Islet of Langerhans (tissue), 1 donor: ENCODE measurements around the gene CD52.

ENCODE experiments used
- FAIRE-seq: peaks from one replicate; lab custom pipeline; 2011; peaks lifted over from hg19 to GRCh38; lab: Jason Lieb, UNC

Gene CD52

GRCh38 chr1:26317612-26318337 is at the start of gene CD52:
Gene CD52, plus strand, starts transcription at chr1:26317958. Its CDS starts 60 bp downstream, at chr1:26318018.
- no peak for FAIRE-seq

DNA sequence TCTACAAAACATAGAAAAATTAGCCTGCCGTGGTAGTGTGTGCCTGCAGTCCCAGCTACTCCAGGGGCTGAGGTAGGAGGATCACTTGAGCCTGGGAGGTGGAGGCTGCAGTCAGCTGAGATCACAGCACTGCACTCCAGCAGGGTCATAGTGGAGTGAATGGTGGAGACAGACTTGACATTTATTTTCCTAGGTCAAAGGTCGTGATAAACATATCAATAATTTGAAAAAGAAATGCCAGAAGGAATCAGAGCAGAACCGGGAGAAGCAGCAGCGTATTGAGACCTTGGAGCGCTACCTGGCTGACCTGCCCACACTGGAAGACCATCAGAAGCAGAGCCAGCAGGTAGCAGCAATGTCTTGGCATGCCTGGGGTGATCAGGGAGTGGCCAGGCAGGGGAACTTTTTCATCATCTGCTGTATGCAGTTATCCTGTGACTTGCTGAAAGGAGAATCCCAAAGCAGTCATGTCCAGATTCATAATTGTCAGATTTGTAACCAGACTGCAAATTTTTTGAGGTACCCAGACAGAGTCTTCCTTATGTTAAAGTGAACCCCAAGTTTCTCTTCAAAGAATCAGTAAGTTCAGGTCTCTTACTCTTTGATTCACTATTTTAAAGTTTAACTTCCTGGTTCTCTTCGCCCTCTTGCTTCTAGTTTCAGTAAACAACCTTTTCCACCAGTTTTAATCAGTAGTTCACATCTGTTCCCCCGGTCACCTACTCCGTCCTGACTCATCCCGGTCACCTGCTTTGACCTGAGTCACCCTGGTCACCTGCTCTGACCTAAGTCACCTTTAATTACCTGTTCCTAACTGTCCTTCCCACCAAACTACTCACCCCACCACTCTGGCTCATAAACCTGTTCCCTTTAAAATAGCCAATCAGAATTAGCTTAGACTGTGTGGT is 49.2 kb upstream of the CD52 start:
- FAIRE-seq = no peak

GRCh38 chr1:26269198-26269550 is 48.6 kb upstream of the CD52 start:
- FAIRE-seq = no peak

DNA sequence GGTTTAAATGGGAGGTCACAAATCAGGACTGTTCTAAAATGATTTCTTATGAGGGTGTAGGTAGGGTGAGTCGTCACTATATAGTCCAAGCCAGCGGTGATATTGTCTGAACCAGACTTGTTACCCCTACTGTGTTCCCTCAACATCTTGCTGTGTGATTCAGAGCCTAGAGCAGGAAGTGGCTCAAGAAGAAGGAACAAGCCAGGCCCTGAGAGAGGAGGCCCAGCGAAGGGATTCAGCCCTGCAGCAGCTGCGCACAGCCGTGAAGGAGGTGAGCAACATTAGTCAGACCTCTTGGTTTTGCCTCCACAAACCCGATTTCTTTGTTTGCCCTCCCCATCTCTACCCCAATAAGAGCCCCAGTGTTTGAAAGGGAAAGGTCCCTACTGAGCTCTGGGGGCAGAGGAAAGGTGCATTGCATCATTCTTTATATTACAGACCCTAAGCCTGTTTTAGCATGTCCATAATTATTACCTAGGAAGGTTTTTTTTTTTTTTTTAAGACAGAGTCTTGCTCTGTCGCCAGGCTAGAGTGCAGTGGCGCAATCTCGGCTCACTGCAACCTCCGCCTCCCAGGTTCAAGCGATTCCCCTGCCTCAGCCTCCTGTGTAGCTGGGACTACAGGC is 42.8 kb upstream of the CD52 start:
- no peak for FAIRE-seq

GRCh38 chr1:26275580-26276431 is 42.0 kb upstream of the CD52 start:
- no peak for FAIRE-seq

- no peak for FAIRE-seq
Observed at GRCh38 chr1:26276432-26276838, 41.3 kb upstream of the CD52 start.

DNA sequence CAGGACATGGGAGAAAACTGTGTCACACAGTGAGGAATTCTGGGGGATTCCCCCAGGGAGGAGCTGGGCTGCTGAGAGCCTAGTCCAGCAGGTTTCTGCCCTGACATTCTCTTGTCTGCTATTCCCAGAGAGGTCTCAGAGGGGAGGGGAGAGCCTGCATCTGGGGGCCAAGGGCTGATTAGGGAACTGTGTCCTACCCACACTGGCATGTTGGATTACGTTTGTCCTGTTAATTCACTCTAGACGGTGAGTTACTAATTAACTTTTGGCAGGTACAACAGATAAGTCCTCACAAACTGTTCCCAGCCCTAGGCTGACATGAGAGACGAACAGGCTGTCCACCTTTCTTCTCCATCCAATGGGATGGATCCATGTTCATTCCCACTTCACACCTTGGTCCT is 40.5 kb upstream of the CD52 start:
- FAIRE-seq = no peak

- FAIRE-seq = no peak
Observed at GRCh38 chr1:26277719-26278118, 40.0 kb upstream of the CD52 start.

DNA sequence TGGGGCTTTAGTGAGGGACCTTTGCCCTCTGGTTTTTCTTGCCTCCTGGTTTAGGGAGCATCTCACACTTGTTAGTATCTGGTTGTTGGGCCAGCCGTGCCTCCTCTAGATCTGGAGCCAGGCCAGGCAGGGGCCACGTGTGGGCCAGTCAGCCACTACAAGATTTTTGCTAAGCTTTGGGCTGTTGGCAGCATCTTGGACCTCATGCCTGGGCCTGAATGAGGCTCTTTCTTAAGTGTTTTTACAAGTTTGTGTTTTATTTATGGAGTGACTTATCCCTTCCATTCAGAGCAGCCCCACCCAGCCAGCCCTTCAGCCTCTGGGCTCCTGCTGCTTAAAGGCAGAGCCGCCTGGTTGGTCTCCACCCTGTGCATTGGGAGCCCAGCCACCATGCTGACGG is 39.5 kb upstream of the CD52 start:
- no peak for FAIRE-seq

GRCh38 chr1:26278724-26279455 is 38.9 kb upstream of the CD52 start:
- FAIRE-seq = no peak

- FAIRE-seq = no peak
Observed at GRCh38 chr1:26279456-26280332, 38.1 kb upstream of the CD52 start, which contains the start of gene SH3BGRL3. Gene SH3BGRL3, plus strand, starts transcription at chr1:26280086. Its CDS starts 70 bp downstream, at chr1:26280156.

DNA sequence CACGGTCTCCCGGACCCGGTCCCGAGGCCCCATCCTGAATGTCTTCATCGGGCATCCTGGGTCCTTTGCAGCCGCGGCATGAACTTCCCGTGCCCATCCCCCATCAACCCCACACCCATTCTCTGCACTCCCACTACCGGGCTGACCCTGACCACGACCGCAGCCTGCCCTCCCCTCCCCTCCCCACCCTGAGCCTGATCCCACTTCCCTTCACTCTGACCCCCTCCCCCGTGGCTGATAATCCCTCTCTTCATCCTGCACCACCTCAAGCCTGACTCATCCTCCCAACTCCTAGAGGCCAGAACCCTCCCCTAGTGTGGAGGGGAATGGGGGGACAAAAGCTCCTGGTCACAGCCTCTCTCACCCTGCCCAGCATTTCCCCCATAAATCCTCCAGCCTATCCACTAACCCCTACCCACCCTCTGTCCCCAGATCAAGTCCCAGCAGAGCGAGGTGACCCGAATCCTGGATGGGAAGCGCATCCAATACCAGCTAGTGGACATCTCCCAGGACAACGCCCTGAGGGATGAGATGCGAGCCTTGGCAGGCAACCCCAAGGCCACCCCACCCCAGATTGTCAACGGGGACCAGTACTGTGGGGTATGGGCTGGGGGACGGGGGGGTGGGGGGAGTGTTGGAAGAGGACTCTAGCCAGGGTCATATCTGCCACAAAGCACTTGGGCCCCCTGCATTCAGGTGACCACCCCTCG is 37.3 kb upstream of the CD52 start:
- no peak for FAIRE-seq

- no peak for FAIRE-seq
Observed at GRCh38 chr1:26281091-26281958, 36.4 kb upstream of the CD52 start.

DNA sequence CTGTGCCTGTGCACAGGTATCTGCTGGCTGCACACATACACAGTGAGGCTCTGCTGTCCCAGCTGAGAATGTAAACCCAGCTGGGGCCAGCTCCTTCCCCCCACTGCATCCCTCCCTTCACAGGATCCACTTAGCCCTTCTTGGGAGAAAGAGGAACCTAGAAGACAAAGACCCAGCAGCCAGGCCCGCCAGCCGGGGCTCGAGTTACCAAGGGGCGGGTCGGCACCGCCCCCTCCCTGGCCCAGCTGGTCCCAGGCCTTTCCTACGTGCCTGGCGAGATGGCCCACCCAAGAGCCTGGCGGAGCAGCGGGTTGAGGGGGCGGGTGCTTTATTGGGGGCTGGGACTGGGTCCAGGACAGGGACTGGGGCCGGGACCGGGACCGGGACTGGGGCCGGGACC is 35.8 kb upstream of the CD52 start:
- no peak for FAIRE-seq

- no peak for FAIRE-seq
Observed at GRCh38 chr1:26282401-26282918, 35.3 kb upstream of the CD52 start.

DNA sequence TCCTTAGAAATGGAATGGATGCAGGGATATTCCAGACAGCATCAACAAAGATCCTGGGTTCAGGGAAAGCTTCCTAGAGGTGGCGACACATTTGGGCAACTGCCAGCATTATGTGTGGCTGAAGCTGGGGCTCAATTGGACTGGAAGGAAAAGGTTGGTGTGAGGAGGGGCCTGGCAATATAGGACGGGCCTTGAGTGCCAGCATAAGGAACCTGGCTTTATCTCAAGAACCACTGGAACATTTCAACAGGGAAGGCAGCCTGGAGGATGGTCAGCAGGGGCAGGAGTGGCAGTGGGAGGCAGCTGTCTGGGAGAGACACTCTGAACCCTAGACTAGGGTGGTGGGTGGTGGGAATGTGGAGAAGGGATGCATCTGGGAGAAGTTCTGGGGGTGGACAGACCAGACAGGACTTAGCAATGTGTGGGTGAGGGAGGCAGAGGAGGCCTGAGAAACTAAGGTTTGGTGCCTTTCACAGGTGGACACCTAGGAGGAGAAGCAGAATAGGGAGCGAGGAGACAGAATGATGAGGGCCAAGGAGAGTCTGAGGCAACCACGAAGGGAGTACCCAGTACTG is 34.4 kb upstream of the CD52 start:
- no peak for FAIRE-seq

DNA sequence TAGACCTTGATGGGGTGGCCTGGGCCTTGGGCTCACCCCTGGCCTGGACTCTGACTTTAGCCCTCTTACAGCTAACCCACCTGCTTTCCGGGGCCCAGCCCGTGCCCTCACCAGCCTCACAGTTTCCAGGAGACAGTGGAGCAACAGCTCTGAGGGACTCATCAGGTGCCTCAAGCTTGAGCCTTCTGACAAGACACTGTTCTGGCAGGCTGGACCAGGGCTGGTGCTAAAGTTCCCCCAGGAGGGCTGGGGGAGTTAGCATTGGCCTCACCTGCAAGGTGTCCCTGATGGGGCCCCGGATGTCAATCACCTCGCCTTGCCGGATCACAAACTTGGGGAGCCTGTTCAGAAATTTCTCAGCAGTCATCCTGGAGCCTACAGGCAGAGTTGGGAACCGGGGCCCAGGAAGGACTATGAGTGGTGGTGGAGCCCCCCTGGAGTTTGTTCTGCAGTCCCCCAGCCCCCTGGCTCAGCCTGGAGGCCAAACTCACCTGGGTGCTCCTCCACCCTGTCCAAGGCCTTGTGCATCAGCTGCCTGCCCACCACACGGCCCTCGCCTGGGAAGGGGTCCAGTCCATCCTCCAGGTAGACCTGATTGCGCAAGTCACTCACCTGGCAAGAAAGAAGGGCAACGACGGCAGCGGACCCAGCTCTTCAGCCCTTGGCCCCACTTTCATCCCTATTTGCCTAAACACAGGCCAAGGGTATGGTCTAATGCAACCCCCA is 33.7 kb upstream of the CD52 start:
- FAIRE-seq = no peak
